K562 (cell line): ENCODE measurements around the gene NLRX1. TPM values are rescaled to one million over a fixed set of nuclear protein-coding genes. Genes with fewer than 3 reads are reported as not detected.
A peak's percentile ranks its signal among the peaks of the same experiment; 100 is the strongest.

Source experiments
- BRD4 ChIP-seq: fragments of 200-600 bp; sonication (generic); IDR thresholded peaks from 2 replicates; pipeline ENCODE4 v1.6.1; 2017; ENCODE audit warnings: inconsistent platforms
- CBFA2T3 ChIP-seq: fragments of 450-650 bp; IDR thresholded peaks from 2 replicates; pipeline ENCODE4 v1.6.1; 2017
- GABPB1 ChIP-seq: sonication (generic); formaldehyde crosslinking; IDR thresholded peaks from 2 replicates; pipeline ENCODE4 v1.8.0; 2022; ENCODE audit warnings: mild to moderate bottlenecking, missing genetic modification reagents
- LARP7 ChIP-seq: fragments of 450-650 bp; IDR thresholded peaks from 2 replicates; pipeline ENCODE4 v1.6.1; 2016
- NRF1 ChIP-seq, 2 experiments: fragments of 450-650 bp; IDR thresholded peaks in 1 of 2; conservative IDR thresholded peaks in 1 of 2; 2 replicates each; pipeline ENCODE4 v1.6.1; 2014; ENCODE audit warnings: mild to moderate bottlenecking in 2 of 2
- PBX2 ChIP-seq, 2 experiments: IDR thresholded peaks in 1 of 2; conservative IDR thresholded peaks in 1 of 2; 2 replicates each; pipeline ENCODE4 v1.6.1; 2016; ENCODE audit warnings: low read depth in 2 of 2, mild to moderate bottlenecking in 1 of 2, missing compliant biosample characterization in 1 of 2, missing genetic modification characterization in 1 of 2, moderate library complexity in 1 of 2
- PRMT5 ChIP-seq: sonication (generic); formaldehyde crosslinking; IDR thresholded peaks from 2 replicates; pipeline ENCODE4 v1.5.0; 2020; ENCODE audit warnings: missing genetic modification reagents
- REST ChIP-seq, 2 experiments: fragments of 450-650 bp; formaldehyde crosslinking in 1 of 2; IDR thresholded peaks; 2 replicates each; pipeline versions ENCODE4 v1.4.0 to v1.6.1; 2014 to 2020; ENCODE audit warnings: mild to moderate bottlenecking in 2 of 2, borderline replicate concordance in 1 of 2, low read depth in 1 of 2
- USF1 ChIP-seq: sonication (generic); formaldehyde crosslinking; IDR thresholded peaks from 2 replicates; pipeline ENCODE4 v1.9.0; 2022; ENCODE audit warnings: mild to moderate bottlenecking, missing genetic modification reagents
- ZNF699 ChIP-seq: fragments of 250-450 bp; sonication (Bioruptor Pico); IDR thresholded peaks from 2 replicates; pipeline ENCODE4 v1.8.0; 2021; ENCODE audit warnings: mild to moderate bottlenecking, moderate library complexity; ENCODE audit not compliant: insufficient replicate concordance
- ZNF77 ChIP-seq: fragments of 250-450 bp; sonication (Bioruptor Pico); IDR thresholded peaks from 2 replicates; pipeline ENCODE4 v1.5.0; 2020
- polyA plus RNA-seq, 8 experiments: library from polyadenylated mRNA; depleted of rRNA in 4 of 8; stranded (reverse) in 5 of 8; unstranded in 3 of 8; fragments of >200 nt; fragmentation: Nextera tagmentation in 2 of 8; fragmentation: Illumina TruSeq in 1 of 8; extraction: Ambion mirVana in 2 of 8; extraction: Trizol in 1 of 8; gene quantifications; 2 replicates each; pipeline versions ENCODE4 v1.2.1 to v1.2.3, GENCODE V29; 2011 to 2014; ENCODE audit warnings: inconsistent platforms in 1 of 8, missing spikeins in 1 of 8
- total RNA-seq, 7 experiments: library from RNA; depleted of rRNA in 6 of 7; stranded (reverse); fragments of >200 nt in 6 of 7; fragmentation: Illumina TruSeq in 2 of 7; extraction: Trizol in 2 of 7; gene quantifications; 2 replicates each; pipeline versions ENCODE4 v1.2.1 to v1.2.3, GENCODE V29; 2011 to 2021; ENCODE audit warnings: low replicate concordance in 1 of 7

Gene NLRX1
- total and polyA plus RNA-seq, 9 of the 15 experiments (the other 6 are each of a cell fraction or from before 2014, with no cell fraction given), result 0.04 to 2.3 (median 0.69) TPM

- no peak for TF ChIP-seq USF1 (CRISPR knock-in tag)
- TF ChIP-seq GABPB1 (CRISPR knock-in tag), result no peak
- no peak for TF ChIP-seq PRMT5 (CRISPR knock-in tag)
- TF ChIP-seq LARP7, result no peak
- TF ChIP-seq BRD4, result peak; percentile 33; the same call in 1 of the 2 replicates
- TF ChIP-seq ZNF77 (CRISPR knock-in tag), result no peak
- TF ChIP-seq ZNF699 (CRISPR knock-in tag), result no peak
- TF ChIP-seq NRF1 (conservative IDR thresholded peaks at IDR 0.05 in 1 of 2, IDR thresholded peaks at IDR 0.05 in 1 of 2), result peak; percentile 27 to 61; a peak in 2 of 4 replicates
- TF ChIP-seq PBX2 (CRISPR knock-in tag; IDR thresholded peaks at IDR 0.05; ENCODE audit: low read depth), result no peak
- no peak for TF ChIP-seq PBX2 (tag; conservative IDR thresholded peaks at IDR 0.05; ENCODE audit: low read depth)
- TF ChIP-seq REST (IDR thresholded peaks at IDR 0.05; ENCODE audit: borderline replicate concordance), result peak; percentile 4; the same call in 1 of the 2 replicates
- no peak for TF ChIP-seq REST (CRISPR knock-in tag; IDR thresholded peaks at IDR 0.05; ENCODE audit: low read depth)
- TF ChIP-seq CBFA2T3, result no peak
These were observed at the start of gene NLRX1 (continued) for GRCh38 chr11:119168471-119169281.
